HepG2 (cell line): Measurements from ENCODE around the gene MAST1. TPM values are rescaled to one million over a fixed set of nuclear protein-coding genes. Genes with fewer than 3 reads are reported as not detected.
A peak's percentile ranks its signal among the peaks of the same experiment; 100 is the strongest.

Source experiments
- ATF7-NPFF ChIP-seq: sonication (generic); formaldehyde crosslinking; IDR thresholded peaks from 2 replicates; pipeline ENCODE4 v1.8.1; 2023; ENCODE audit warnings: mild to moderate bottlenecking, low read depth, missing genetic modification reagents, moderate library complexity
- HHEX ChIP-seq: IDR thresholded peaks from 2 replicates; pipeline ENCODE4 v1.6.1; 2016; ENCODE audit warnings: control low read depth
- HOXD1 ChIP-seq: sonication (generic); formaldehyde crosslinking; IDR thresholded peaks from 2 replicates; pipeline ENCODE4 v1.5.0; 2020; ENCODE audit warnings: missing genetic modification reagents
- MLX ChIP-seq: IDR thresholded peaks from 2 replicates; pipeline ENCODE4 v1.6.1; 2016
- MTA1 ChIP-seq: sonication (generic); formaldehyde crosslinking; IDR thresholded peaks from 2 replicates; pipeline ENCODE4 v1.4.0; 2020; ENCODE audit warnings: missing genetic modification reagents, mild to moderate bottlenecking, borderline replicate concordance
- NCOA2 ChIP-seq: sonication (generic); formaldehyde crosslinking; IDR thresholded peaks from 2 replicates; pipeline ENCODE4 v1.8.0; 2022; ENCODE audit warnings: inconsistent platforms
- RBFOX2 ChIP-seq: fragments of 200-400 bp; formaldehyde crosslinking; IDR thresholded peaks from 2 replicates; pipeline ENCODE4 v1.6.1; 2017; ENCODE audit warnings: low read depth, mild to moderate bottlenecking, low read length
- RBM22 ChIP-seq: fragments of 200-400 bp; formaldehyde crosslinking; optimal IDR thresholded peaks from 2 replicates; pipeline ENCODE3; 2017; ENCODE audit warnings: mild to moderate bottlenecking, low read length, moderate library complexity
- STAG1 ChIP-seq: sonication (generic); formaldehyde crosslinking; IDR thresholded peaks from 2 replicates; pipeline ENCODE4 v1.4.0; 2020; ENCODE audit warnings: missing genetic modification reagents
- TFE3 ChIP-seq: IDR thresholded peaks from 2 replicates; pipeline ENCODE4 v1.6.1; 2016
- TRAFD1 ChIP-seq: sonication (generic); formaldehyde crosslinking; IDR thresholded peaks from 2 replicates; pipeline ENCODE4 v1.5.1; 2020; ENCODE audit warnings: missing genetic modification reagents, mild to moderate bottlenecking, borderline replicate concordance
- ZFY ChIP-seq: sonication (generic); formaldehyde crosslinking; IDR thresholded peaks from 2 replicates; pipeline ENCODE4 v1.4.0; 2020; ENCODE audit warnings: missing genetic modification reagents
- ZNF703 ChIP-seq: sonication (generic); formaldehyde crosslinking; IDR thresholded peaks from 2 replicates; pipeline ENCODE4 v1.5.1; 2020; ENCODE audit warnings: missing genetic modification reagents, mild to moderate bottlenecking, moderate library complexity, borderline replicate concordance
- ZSCAN12 ChIP-seq: sonication (generic); formaldehyde crosslinking; IDR thresholded peaks from 2 replicates; pipeline ENCODE4 v1.9.0; 2021; ENCODE audit warnings: mild to moderate bottlenecking, missing genetic modification reagents
- polyA plus RNA-seq, 8 experiments: library from polyadenylated mRNA; depleted of rRNA in 3 of 8; stranded (reverse) in 7 of 8; unstranded in 1 of 8; fragments of >200 nt; fragmentation: Illumina TruSeq in 4 of 8; extraction: Trizol in 4 of 8; gene quantifications; 2 replicates each; pipeline versions ENCODE4 v1.2.1 to v1.2.3, GENCODE V29; 2011 to 2016; ENCODE audit warnings: low read depth in 4 of 8, missing spikeins in 1 of 8, mixed read lengths in 1 of 8; ENCODE audit not compliant: insufficient read depth in 1 of 8
- total RNA-seq, 5 experiments: library from RNA; depleted of rRNA; stranded (reverse); fragments of >200 nt; fragmentation: Illumina TruSeq; extraction: Trizol; gene quantifications; 2 replicates each; pipeline ENCODE4 v1.2.3, GENCODE V29; 2016; ENCODE audit warnings: low read depth in 1 of 5
- TF ChIP-seq, protein P1 (sequence below): sonication (generic); formaldehyde crosslinking; IDR thresholded peaks from 2 replicates; pipeline ENCODE4 v1.5.1; 2020; ENCODE audit warnings: mild to moderate bottlenecking, missing genetic modification reagents, moderate library complexity
- TF ChIP-seq, protein P2 (sequence below): sonication (generic); formaldehyde crosslinking; IDR thresholded peaks from 2 replicates; pipeline ENCODE4 v1.5.0; 2020; ENCODE audit warnings: missing genetic modification reagents
- TF ChIP-seq, protein P3 (sequence below): sonication (generic); formaldehyde crosslinking; IDR thresholded peaks from 2 replicates; pipeline ENCODE4 v1.4.0; 2020; ENCODE audit warnings: mild to moderate bottlenecking, missing genetic modification reagents
- TF ChIP-seq, protein P4 (sequence below): sonication (generic); formaldehyde crosslinking; IDR thresholded peaks from 2 replicates; pipeline ENCODE4 v1.5.1; 2020; ENCODE audit warnings: missing genetic modification reagents, mild to moderate bottlenecking, borderline replicate concordance
- TF ChIP-seq, protein P5 (sequence below): sonication (generic); formaldehyde crosslinking; IDR thresholded peaks from 2 replicates; pipeline ENCODE4 v1.4.0; 2020; ENCODE audit warnings: missing genetic modification reagents

MAST1 gene
- total and polyA plus RNA-seq, 2 of the 13 experiments (the other 11 are each of a cell fraction or from before 2014, with no cell fraction given) = 0.73 to 4.7 TPM

DNA sequence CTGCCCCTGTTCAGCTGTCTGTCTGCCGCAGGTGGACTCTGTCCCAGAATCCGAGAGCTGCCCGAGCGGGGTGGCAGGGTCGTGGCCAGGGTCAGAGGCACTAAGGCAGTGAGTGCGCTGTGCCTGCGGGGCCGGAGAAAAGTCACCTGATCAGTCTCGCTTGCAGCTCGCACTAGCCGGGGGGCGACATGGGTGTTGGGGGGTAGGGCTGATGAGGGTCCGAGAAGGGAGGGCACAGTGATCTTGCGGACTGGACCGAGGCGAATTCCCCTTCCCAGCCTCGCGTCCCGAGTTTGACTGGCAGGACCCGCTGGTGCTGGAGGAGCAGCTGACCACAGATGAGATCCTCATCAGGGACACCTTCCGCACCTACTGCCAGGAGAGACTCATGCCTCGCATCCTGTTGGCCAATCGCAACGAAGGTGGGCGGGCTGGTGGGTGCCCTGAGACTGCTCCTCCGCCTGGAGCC is 53.3 kb downstream of the MAST1 start (continued):
- TF ChIP-seq, protein P1, sequence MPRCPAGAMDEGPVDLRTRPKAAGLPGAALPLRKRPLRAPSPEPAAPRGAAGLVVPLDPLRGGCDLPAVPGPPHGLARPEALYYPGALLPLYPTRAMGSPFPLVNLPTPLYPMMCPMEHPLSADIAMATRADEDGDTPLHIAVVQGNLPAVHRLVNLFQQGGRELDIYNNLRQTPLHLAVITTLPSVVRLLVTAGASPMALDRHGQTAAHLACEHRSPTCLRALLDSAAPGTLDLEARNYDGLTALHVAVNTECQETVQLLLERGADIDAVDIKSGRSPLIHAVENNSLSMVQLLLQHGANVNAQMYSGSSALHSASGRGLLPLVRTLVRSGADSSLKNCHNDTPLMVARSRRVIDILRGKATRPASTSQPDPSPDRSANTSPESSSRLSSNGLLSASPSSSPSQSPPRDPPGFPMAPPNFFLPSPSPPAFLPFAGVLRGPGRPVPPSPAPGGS (CRISPR knock-in tag) = peak; percentile 11; the same call in 1 of the 2 replicates
- TF ChIP-seq ZSCAN12 (CRISPR knock-in tag) (no peak), RBFOX2 (peak; percentile 25; the same call in 1 of the 2 replicates), ZFY (CRISPR knock-in tag) (no peak), MLX (no peak), RBM22 (no peak), ATF7-NPFF (CRISPR knock-in tag) (no peak), STAG1 (CRISPR knock-in tag) (no peak), TRAFD1 (0 out of 2 replicates have a peak, but pooled peaks have one; percentile 6), ZNF703 (CRISPR knock-in tag) (0 out of 2 replicates have a peak, but pooled peaks have one; percentile 26), NCOA2 (CRISPR knock-in tag) (no peak), MTA1 (CRISPR knock-in tag) (0 out of 2 replicates have a peak, but pooled peaks have one; percentile 48), TFE3 (CRISPR knock-in tag) (no peak), HHEX (no peak), HOXD1 (no peak)
- TF ChIP-seq, protein P2, sequence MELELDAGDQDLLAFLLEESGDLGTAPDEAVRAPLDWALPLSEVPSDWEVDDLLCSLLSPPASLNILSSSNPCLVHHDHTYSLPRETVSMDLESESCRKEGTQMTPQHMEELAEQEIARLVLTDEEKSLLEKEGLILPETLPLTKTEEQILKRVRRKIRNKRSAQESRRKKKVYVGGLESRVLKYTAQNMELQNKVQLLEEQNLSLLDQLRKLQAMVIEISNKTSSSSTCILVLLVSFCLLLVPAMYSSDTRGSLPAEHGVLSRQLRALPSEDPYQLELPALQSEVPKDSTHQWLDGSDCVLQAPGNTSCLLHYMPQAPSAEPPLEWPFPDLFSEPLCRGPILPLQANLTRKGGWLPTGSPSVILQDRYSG (CRISPR knock-in tag) = no peak
- TF ChIP-seq, protein P3, sequence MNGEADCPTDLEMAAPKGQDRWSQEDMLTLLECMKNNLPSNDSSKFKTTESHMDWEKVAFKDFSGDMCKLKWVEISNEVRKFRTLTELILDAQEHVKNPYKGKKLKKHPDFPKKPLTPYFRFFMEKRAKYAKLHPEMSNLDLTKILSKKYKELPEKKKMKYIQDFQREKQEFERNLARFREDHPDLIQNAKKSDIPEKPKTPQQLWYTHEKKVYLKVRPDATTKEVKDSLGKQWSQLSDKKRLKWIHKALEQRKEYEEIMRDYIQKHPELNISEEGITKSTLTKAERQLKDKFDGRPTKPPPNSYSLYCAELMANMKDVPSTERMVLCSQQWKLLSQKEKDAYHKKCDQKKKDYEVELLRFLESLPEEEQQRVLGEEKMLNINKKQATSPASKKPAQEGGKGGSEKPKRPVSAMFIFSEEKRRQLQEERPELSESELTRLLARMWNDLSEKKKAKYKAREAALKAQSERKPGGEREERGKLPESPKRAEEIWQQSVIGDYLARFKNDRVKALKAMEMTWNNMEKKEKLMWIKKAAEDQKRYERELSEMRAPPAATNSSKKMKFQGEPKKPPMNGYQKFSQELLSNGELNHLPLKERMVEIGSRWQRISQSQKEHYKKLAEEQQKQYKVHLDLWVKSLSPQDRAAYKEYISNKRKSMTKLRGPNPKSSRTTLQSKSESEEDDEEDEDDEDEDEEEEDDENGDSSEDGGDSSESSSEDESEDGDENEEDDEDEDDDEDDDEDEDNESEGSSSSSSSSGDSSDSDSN = no peak
- TF ChIP-seq, protein P4, sequence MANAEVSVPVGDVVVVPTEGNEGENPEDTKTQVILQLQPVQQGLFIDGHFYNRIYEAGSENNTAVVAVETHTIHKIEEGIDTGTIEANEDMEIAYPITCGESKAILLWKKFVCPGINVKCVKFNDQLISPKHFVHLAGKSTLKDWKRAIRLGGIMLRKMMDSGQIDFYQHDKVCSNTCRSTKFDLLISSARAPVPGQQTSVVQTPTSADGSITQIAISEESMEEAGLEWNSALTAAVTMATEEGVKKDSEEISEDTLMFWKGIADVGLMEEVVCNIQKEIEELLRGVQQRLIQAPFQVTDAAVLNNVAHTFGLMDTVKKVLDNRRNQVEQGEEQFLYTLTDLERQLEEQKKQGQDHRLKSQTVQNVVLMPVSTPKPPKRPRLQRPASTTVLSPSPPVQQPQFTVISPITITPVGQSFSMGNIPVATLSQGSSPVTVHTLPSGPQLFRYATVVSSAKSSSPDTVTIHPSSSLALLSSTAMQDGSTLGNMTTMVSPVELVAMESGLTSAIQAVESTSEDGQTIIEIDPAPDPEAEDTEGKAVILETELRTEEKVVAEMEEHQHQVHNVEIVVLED (CRISPR knock-in tag) = peak; percentile 2; the same call in 1 of the 2 replicates
- TF ChIP-seq, protein P5, sequence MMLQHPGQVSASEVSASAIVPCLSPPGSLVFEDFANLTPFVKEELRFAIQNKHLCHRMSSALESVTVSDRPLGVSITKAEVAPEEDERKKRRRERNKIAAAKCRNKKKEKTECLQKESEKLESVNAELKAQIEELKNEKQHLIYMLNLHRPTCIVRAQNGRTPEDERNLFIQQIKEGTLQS (CRISPR knock-in tag) = no peak
